CD1c-positive myeloid dendritic cell (primary cell): ENCODE measurements around the gene PTH1R.

ENCODE experiments used
- DNase-seq: peaks from one replicate; pipeline ENCODE4 v3.0.0-alpha.2; 2016; ENCODE audit errors: extremely low spot score

Gene PTH1R

DNA sequence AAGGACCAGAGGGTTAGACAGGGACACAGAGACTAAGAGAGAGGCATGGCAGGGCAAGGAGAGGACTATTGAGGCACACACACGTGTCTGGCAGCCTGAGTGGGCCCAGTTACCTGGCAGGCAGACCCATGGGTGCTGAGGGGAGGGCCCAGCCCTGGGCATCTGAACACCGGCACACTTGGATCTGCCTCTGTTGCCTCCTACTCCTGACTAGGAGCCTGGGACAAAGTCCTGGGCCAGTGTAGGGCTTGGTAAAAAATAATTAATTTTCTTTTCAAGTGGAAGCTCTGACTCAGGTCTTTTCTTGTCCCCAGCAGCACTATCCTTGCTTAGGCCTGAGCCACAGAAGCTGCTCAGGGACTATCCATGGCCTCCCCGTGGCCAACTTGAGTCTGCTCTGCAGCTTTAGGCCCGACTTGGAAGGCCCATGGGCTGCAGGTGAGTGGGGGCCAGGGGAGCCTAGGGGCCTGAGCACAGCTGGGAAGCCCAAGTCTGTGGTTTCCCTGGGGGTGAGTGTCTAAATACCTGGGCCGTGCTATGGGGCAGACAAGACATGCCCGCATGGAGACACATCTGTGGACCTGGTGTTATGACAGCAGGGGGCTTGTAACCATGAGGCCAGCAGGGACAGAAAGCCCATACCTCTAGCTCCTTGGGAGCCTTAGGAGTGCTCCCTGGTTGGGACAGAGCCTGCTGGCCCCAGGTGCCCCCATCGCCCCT lies at the start of gene PTH1R:
PTH1R (plus strand) TSS at position 316 of the 720 bp plus-strand sequence. CDS start 5,839 bp downstream, outside the sequence.
- no peak for DNase-seq

DNA sequence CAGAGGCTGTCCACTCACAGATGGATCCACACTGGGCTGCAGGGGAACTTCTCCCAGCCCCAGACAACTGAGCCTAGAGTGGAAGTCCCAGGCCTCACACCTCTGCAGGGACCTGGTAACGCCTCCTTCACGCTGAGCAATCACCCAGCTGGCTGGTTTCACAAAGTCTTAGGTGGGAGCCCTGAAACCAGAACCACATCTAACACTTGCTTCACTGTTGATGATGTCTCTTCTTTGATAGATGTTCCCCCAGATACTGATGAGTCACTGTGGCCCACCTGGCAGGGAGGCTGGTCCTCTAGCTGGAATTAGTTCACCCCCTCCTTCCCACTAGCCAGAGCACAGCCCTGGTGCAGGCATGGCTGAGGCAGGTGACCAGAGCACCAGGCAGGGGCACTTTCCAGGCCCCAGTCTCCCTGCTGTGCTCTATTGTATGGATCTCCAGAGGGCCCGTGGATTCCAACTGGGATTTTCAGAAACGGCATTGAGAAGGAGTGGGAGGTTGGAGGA lies 47.8 kb upstream of the PTH1R start:
- DNase-seq = no peak

GRCh38 chr3:46830801-46831200 lies 46.7 kb upstream of the PTH1R start:
- no peak for DNase-seq

DNA sequence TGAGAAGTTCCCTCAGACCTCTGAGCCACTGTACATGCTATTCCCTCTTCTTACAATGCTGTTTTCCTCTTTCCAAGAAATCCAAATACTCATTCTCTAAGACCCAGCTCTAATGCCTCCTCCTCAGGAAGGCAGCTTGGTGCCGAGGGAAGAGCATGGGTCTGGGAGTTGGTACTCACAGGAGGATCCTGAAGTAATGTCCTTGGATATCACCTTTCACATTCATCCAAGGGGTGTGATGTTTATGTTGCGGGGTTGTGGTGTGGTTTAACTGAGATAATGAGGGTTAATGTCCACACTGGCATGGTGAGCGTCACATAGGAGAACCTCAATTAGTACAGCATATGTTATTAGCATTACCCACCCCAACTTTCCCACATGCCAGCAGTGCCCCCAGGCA lies 46.2 kb upstream of the PTH1R start:
- no peak for DNase-seq

DNA sequence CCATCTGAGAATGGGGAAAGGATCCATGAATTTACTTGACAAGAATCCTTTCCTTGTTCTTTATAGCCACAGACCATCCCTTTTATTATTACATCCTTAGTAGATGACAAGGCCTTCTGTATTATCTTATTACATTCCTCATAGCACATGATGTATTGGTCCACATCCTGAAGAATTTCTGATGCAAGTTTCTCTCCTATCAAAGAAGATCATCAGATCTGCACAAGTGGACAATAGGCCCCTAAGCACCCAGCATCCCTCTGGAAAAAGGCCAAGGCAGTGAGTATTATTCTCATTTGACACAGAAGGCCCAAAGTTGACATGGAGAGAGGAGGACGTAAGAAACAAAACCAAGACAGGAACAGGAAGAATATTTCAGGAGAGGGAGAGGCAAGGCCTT lies 45.7 kb upstream of the PTH1R start:
- DNase-seq = no peak

- DNase-seq = no peak
Observed at GRCh38 chr3:46833346-46834300, 43.9 kb upstream of the PTH1R start.

DNA sequence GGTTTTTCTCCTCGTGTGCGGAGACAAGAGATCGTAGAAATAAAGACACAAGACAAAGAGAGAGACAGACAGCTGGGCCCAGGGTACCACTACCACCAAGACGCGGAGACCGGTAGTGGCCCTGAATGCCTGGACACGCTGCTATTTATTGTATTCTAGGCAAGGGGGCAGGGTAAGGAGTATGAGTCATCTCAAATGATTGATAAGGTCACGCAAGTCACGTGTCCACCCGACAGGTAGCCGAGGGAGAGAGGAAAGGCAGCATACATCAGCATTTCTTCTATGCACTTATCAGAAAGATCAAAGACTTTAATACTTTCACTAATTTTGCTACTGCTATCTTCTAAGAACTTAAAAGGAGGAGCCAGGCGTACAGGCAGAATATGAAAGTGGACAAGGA lies 42.5 kb upstream of the PTH1R start:
- no peak for DNase-seq

GRCh38 chr3:46835491-46835890 lies 42.0 kb upstream of the PTH1R start:
- DNase-seq = no peak

- DNase-seq = no peak
Observed at GRCh38 chr3:46838301-46838700, 39.2 kb upstream of the PTH1R start.

- no peak for DNase-seq
Observed at GRCh38 chr3:46840491-46840890, 37.0 kb upstream of the PTH1R start.

DNA sequence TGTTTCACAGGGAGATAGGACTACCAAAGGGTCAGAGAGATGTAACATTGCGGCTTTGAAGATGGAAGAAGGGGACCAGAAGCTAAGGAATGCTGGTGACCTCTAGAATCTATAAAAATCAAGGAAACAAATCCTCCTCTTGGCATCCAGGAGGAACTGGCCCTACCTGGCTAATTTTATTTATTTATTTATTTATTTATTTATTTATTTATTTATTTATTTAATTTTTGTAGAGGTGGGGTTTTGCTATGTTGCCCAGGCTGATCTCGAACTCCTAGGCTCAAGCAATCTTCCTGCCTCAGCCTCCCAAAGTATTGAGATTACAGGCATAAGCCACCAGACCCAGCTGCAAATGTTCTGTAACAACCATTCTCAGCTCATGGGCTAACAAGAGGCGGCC lies 34.0 kb upstream of the PTH1R start:
- DNase-seq = no peak

GRCh38 chr3:46844397-46844796 lies 33.1 kb upstream of the PTH1R start:
- DNase-seq = no peak

DNA sequence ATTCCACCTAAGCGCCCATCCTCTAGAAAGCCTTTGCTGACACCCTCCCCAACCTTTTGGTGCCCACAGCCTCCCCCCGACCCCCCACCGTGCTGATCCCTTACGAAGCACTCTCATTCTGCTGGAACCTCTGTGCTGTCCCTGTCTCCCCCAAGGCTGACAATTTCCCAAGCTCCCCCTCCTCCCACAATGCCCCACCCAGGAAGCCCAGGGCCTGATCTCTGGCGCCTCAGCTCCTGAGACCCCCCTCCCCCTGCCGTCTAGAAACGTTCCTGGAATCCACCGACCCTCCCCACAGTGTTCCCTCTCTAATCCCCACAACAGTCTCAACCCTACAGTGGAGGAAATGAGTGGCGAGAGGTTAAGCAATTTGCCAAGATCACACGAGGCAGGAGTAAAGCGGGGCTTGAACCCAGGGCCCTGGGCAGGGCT lies 32.6 kb upstream of the PTH1R start:
- DNase-seq = no peak

- DNase-seq = peak; percentile 31
Observed at GRCh38 chr3:46845397-46845859, 32.1 kb upstream of the PTH1R start.

- peak; percentile 74 for DNase-seq
Observed at GRCh38 chr3:46845860-46846623, 31.5 kb upstream of the PTH1R start.

DNA sequence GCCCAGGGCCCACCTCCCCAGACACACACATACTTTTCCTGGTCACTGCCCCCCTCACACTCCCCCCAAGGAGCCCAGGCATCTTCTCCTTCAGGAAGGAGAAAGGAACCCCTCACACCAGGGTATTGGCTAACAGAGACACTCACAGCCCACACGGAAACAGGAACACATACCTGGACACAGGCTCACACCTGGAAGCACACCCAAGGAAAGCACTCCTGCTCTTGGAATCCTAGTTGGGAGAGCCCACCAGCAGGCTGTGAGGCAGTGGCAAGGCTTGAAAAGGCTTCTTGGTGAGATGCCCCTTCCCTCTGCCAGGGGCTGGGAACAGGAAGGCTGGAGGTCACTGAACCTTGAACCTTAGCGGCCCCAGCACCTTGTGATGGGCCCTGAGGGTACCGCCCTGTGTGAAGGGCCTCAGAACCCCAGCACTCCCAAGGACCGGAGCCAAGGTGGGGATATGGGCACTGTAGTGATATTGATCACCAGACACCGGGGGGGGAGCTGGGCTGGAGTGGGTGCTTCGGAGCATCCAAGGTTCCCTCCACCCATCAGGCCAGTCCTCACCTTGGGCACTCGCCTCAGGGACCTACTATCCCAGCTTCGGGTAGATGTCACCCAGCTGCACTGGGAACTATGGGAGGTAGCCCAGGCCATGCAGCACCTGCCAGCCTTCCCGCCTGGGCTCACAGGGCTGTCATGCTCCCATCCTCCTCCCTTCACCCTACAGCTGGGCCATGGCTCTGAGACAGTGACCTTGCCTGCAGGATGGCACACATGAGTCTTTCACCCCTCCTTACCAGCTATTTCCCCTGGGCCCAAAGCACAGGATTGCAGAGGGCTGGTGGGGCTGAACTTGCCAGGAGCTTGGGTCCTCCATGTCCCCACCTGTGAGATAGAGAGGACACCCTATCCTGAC lies 30.6 kb upstream of the PTH1R start:
- no peak for DNase-seq

DNA sequence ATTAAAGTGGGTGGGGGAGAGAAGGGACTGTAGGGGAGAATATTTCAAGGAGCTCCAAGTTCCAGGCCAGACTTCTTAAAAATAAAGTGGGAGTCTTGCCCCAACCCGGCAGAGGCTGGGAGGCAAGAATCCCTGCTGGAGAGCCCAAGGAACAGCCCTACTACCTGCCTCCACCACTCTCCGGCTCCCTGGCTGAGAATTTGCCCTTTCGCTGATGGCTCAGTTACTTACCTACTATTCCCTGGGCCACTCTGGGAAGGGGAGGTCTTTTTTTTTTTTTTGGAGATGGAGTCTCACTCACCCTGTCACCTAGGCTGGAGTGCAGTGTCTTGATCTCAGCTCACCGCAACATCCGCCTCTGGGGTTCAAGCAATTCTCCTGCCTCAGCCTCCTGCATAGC lies 29.8 kb upstream of the PTH1R start:
- DNase-seq = no peak

DNA sequence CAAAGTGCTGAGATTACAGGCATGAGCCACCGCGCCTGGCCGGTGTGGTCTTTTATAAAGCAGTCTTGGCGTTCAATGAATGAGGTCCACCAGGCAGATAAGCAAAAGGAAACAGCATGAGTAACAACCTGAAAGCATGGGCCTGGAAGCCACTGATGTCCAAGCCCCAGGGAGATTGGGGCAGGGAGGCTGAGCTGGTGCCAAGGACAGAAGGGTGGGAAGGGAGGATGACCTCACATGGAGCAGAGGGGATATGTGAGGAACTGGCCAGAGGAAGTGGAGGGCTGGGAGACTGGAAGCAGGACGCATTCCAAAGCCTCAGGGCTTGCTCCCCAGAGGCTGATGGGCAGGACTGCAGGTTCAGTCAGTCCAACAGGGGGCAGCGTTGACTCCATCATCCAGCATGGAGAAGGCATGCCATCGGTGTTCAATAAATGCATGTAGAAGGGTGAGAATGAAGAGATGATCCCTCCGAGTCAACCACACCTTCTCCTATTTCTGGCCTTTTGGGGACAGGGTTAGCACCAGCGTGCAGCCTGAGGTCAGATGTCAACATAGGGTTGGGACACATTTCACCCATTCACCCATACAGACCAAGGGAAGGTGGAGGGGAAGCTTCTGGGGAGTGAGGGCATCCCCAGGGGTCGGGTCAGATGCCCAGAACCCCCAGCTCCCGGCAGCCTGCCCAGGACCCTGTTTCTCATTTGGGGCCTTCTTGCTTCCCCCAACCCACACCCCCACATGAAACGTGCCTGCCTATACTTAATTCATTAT lies 29.1 kb upstream of the PTH1R start:
- DNase-seq = peak; percentile 20

- no peak for DNase-seq
Observed at GRCh38 chr3:46849045-46849631, 28.4 kb upstream of the PTH1R start.
